ENCODE data around the gene CRAT.

CRAT gene

GRCh38 chr9:129100383-129101169 is 10.0 kb downstream of the CRAT start:
- Histone ChIP-seq H3K27ac (ENCODE audit: low read depth, low read length) (no peak overlapping the region), H3K4me1 (ENCODE audit: insufficient read depth, low read length) (0 out of 2 replicates have a peak, but pooled peaks cover 2% of the 10 kb centered on the region), H3K9me3 (ENCODE audit: insufficient read depth, low read depth, low read length) (no peaks in the 10 kb centered on the region), H3K4me3 (ENCODE audit: low read length) (no peak overlapping the region), H3K27me3 (ENCODE audit: insufficient read depth, low read length) (0 out of 2 replicates have a peak, but pooled peaks cover 2% of the 10 kb centered on the region), H3K9ac (ENCODE audit: low read depth, low read length) (no peak overlapping the region), H3K36me3 (ENCODE audit: insufficient read depth, low read length) (no peaks in the 10 kb centered on the region)
- 80% methylated on average over 28 of the region's 28 CpGs for WGBS

- no peaks in the 10 kb centered on the region for H3K36me3 ChIP-seq (ENCODE audit: insufficient read depth, low read length)
- no peak overlapping the region for H3K4me3 ChIP-seq (ENCODE audit: low read length)
- H3K9me3 ChIP-seq (ENCODE audit: insufficient read depth, low read depth, low read length) = no peaks in the 10 kb centered on the region
- 0 out of 2 replicates have a peak, but pooled peaks cover 2% of the 10 kb centered on the region for H3K4me1 ChIP-seq (ENCODE audit: insufficient read depth, low read length)
- H3K27ac ChIP-seq (ENCODE audit: low read depth, low read length) = no peak overlapping the region
- 0 out of 2 replicates have a peak, but pooled peaks cover 2% of the 10 kb centered on the region for H3K27me3 ChIP-seq (ENCODE audit: insufficient read depth, low read length)
- H3K9ac ChIP-seq (ENCODE audit: low read depth, low read length) = no peak overlapping the region
- WGBS = 96% methylated on average over 11 of the region's 11 CpGs
Observed at GRCh38 chr9:129098328-129098727, 12.3 kb downstream of the CRAT start.

- WGBS = 93% methylated on average over 16 of the region's 16 CpGs
- no peak overlapping the region for H3K9ac ChIP-seq (ENCODE audit: low read depth, low read length)
- H3K27me3 ChIP-seq (ENCODE audit: insufficient read depth, low read length) = 0 out of 2 replicates have a peak, but pooled peaks cover 2% of the 10 kb centered on the region
- no peak overlapping the region for H3K27ac ChIP-seq (ENCODE audit: low read depth, low read length)
- no peaks in the 10 kb centered on the region for H3K36me3 ChIP-seq (ENCODE audit: insufficient read depth, low read length)
- H3K9me3 ChIP-seq (ENCODE audit: insufficient read depth, low read depth, low read length) = no peaks in the 10 kb centered on the region
- 0 out of 2 replicates have a peak, but pooled peaks cover 1% of the 10 kb centered on the region for H3K4me1 ChIP-seq (ENCODE audit: insufficient read depth, low read length)
- H3K4me3 ChIP-seq (ENCODE audit: low read length) = no peak overlapping the region
Observed at GRCh38 chr9:129097671-129098306, 12.8 kb downstream of the CRAT start.

GRCh38 chr9:129095908-129096307 is 14.7 kb downstream of the CRAT start:
- no peak overlapping the region for H3K9ac ChIP-seq (ENCODE audit: low read depth, low read length)
- no peaks in the 10 kb centered on the region for H3K36me3 ChIP-seq (ENCODE audit: insufficient read depth, low read length)
- 94% methylated on average over 12 of the region's 12 CpGs for WGBS
- 0 out of 2 replicates have a peak, but pooled peaks cover 2% of the 10 kb centered on the region for H3K27me3 ChIP-seq (ENCODE audit: insufficient read depth, low read length)
- H3K4me3 ChIP-seq (ENCODE audit: low read length) = no peak overlapping the region
- H3K27ac ChIP-seq (ENCODE audit: low read depth, low read length) = no peak overlapping the region
- no peaks in the 10 kb centered on the region for H3K4me1 ChIP-seq (ENCODE audit: insufficient read depth, low read length)
- H3K9me3 ChIP-seq (ENCODE audit: insufficient read depth, low read depth, low read length) = no peaks in the 10 kb centered on the region

- H3K27ac ChIP-seq (ENCODE audit: low read depth, low read length) = no peak overlapping the region
- no peaks in the 10 kb centered on the region for H3K27me3 ChIP-seq (ENCODE audit: insufficient read depth, low read length)
- H3K4me3 ChIP-seq (ENCODE audit: low read length) = no peak overlapping the region
- 95% methylated on average over 21 of the region's 21 CpGs for WGBS
- no peaks in the 10 kb centered on the region for H3K4me1 ChIP-seq (ENCODE audit: insufficient read depth, low read length)
- no peaks in the 10 kb centered on the region for H3K9me3 ChIP-seq (ENCODE audit: insufficient read depth, low read depth, low read length)
- H3K36me3 ChIP-seq (ENCODE audit: insufficient read depth, low read length) = peaks cover 5% of the 10 kb centered on the region; the same call in 1 of the 2 replicates
- no peak overlapping the region for H3K9ac ChIP-seq (ENCODE audit: low read depth, low read length)
Observed at GRCh38 chr9:129095170-129095667, 15.4 kb downstream of the CRAT start.

- H3K9me3 ChIP-seq (ENCODE audit: insufficient read depth, low read depth, low read length) = no peaks in the 10 kb centered on the region
- H3K36me3 ChIP-seq (ENCODE audit: insufficient read depth, low read length) = peaks cover 11% of the 10 kb centered on the region
- no peak overlapping the region for H3K27ac ChIP-seq (ENCODE audit: low read depth, low read length)
- 93% methylated on average over 13 of the region's 13 CpGs for WGBS
- no peak overlapping the region for H3K4me3 ChIP-seq (ENCODE audit: low read length)
- H3K9ac ChIP-seq (ENCODE audit: low read depth, low read length) = no peak overlapping the region
- no peaks in the 10 kb centered on the region for H3K27me3 ChIP-seq (ENCODE audit: insufficient read depth, low read length)
- H3K4me1 ChIP-seq (ENCODE audit: insufficient read depth, low read length) = no peaks in the 10 kb centered on the region
Observed at GRCh38 chr9:129094387-129095169, 16.0 kb downstream of the CRAT start.

GRCh38 chr9:129093602-129094386 is 16.8 kb downstream of the CRAT start:
- no peak overlapping the region for H3K4me3 ChIP-seq (ENCODE audit: low read length)
- no peak overlapping the region for H3K9ac ChIP-seq (ENCODE audit: low read depth, low read length)
- no peaks in the 10 kb centered on the region for H3K9me3 ChIP-seq (ENCODE audit: insufficient read depth, low read depth, low read length)
- H3K4me1 ChIP-seq (ENCODE audit: insufficient read depth, low read length) = no peaks in the 10 kb centered on the region
- H3K27ac ChIP-seq (ENCODE audit: low read depth, low read length) = no peak overlapping the region
- no peaks in the 10 kb centered on the region for H3K27me3 ChIP-seq (ENCODE audit: insufficient read depth, low read length)
- peaks cover 19% of the 10 kb centered on the region for H3K36me3 ChIP-seq (ENCODE audit: insufficient read depth, low read length)
- 90% methylated on average over 20 of the region's 20 CpGs for WGBS

- 95% methylated on average over 15 of the region's 15 CpGs for WGBS
- Histone ChIP-seq H3K4me1 (ENCODE audit: insufficient read depth, low read length) (no peaks in the 10 kb centered on the region), H3K9me3 (ENCODE audit: insufficient read depth, low read depth, low read length) (no peaks in the 10 kb centered on the region), H3K9ac (ENCODE audit: low read depth, low read length) (no peak overlapping the region), H3K27ac (ENCODE audit: low read depth, low read length) (no peak overlapping the region), H3K36me3 (ENCODE audit: insufficient read depth, low read length) (peaks cover 52% of the 10 kb centered on the region), H3K27me3 (ENCODE audit: insufficient read depth, low read length) (no peaks in the 10 kb centered on the region), H3K4me3 (ENCODE audit: low read length) (no peak overlapping the region)
Observed at GRCh38 chr9:129089246-129089645, 21.3 kb downstream of the CRAT start.

- H3K4me1 ChIP-seq (ENCODE audit: insufficient read depth, low read length) = peaks cover 6% of the 10 kb centered on the region; the same call in 1 of the 2 replicates
- no peak overlapping the region for H3K9ac ChIP-seq (ENCODE audit: low read depth, low read length)
- no peaks in the 10 kb centered on the region for H3K9me3 ChIP-seq (ENCODE audit: insufficient read depth, low read depth, low read length)
- peaks cover 36% of the 10 kb centered on the region for H3K36me3 ChIP-seq (ENCODE audit: insufficient read depth, low read length)
- no peak overlapping the region for H3K27ac ChIP-seq (ENCODE audit: low read depth, low read length)
- no peak overlapping the region for H3K4me3 ChIP-seq (ENCODE audit: low read length)
- WGBS = 92% methylated on average over 7 of the region's 7 CpGs
- no peaks in the 10 kb centered on the region for H3K27me3 ChIP-seq (ENCODE audit: insufficient read depth, low read length)
Observed at GRCh38 chr9:129084087-129084486, 26.5 kb downstream of the CRAT start.

- H3K27me3 ChIP-seq (ENCODE audit: insufficient read depth, low read length) = no peaks in the 10 kb centered on the region
- peaks cover 6% of the 10 kb centered on the region; the same call in 1 of the 2 replicates for H3K4me1 ChIP-seq (ENCODE audit: insufficient read depth, low read length)
- peak overlapping the region; percentile 82 for H3K4me3 ChIP-seq (ENCODE audit: low read length)
- H3K27ac ChIP-seq (ENCODE audit: low read depth, low read length) = peak overlapping the region; percentile 92
- H3K9me3 ChIP-seq (ENCODE audit: insufficient read depth, low read depth, low read length) = no peaks in the 10 kb centered on the region
- WGBS = 7% methylated on average over 30 of the region's 30 CpGs
- peaks cover 17% of the 10 kb centered on the region for H3K36me3 ChIP-seq (ENCODE audit: insufficient read depth, low read length)
- H3K9ac ChIP-seq (ENCODE audit: low read depth, low read length) = peak overlapping the region; percentile 85
Observed at GRCh38 chr9:129081388-129081904, 29.1 kb downstream of the CRAT start.
